Activated naive CD4-positive, alpha-beta T cell treated with anti-CD3 and anti-CD28 coated beads, Interleukin-2, amount 10 ng/mL, durations not matched to agents 7 days and 5 days (primary cell): ENCODE measurements around the gene KRTAP19-3.
"Not testable (repeated sequence)": the region's sequence is repeated elsewhere in the genome, so short reads cannot be mapped to it uniquely, and the experiment has no call there.

Experiments used
- CTCF ChIA-PET: fragments of 350-600 bp; sonication (Branson Sonifier 250); formaldehyde crosslinking; loops from one replicate; lab custom pipeline; 2021; ENCODE audit warnings: antibody characterized with exemption; lab: Charles Lee
- DNase-seq: peaks from one replicate; pipeline ENCODE4 v3.0.0-alpha.2; 2020
- H3K27ac Mint-ChIP-seq: one replicate; pipeline ENCODE4 v1.8.0; 2021; ENCODE audit warnings: mild to moderate bottlenecking, moderate library complexity, mixed read lengths
- H3K27me3 Mint-ChIP-seq: one replicate; pipeline ENCODE4 v1.8.0; 2021; ENCODE audit warnings: mild to moderate bottlenecking, mixed read lengths
- H3K36me3 Mint-ChIP-seq: one replicate; pipeline ENCODE4 v1.8.0; 2021; ENCODE audit warnings: mixed read lengths
- H3K4me1 Mint-ChIP-seq: one replicate; pipeline ENCODE4 v1.8.0; 2021; ENCODE audit warnings: mixed read lengths
- H3K4me3 Mint-ChIP-seq: one replicate; pipeline ENCODE4 v1.8.0; 2021; ENCODE audit warnings: mild to moderate bottlenecking, moderate library complexity, mixed read lengths
- H3K9me3 Mint-ChIP-seq: one replicate; pipeline ENCODE4 v1.8.0; 2021; ENCODE audit warnings: mixed read lengths

Gene KRTAP19-3

GRCh38 chr21:30491963-30492428, at the start of gene KRTAP19-3:
Gene KRTAP19-3 (minus strand): TSS chr21:30492013. CDS start chr21:30491957, 56 bp downstream.
- Mint-ChIP-seq H3K9me3 (no peaks in the 10 kb centered on the region), H3K4me3 (no peak within 1 kb of the TSS), H3K27ac (no peak within 1 kb of the TSS), H3K4me1 (no peaks in the 10 kb centered on the region), H3K27me3 (no peaks in the 10 kb centered on the region), H3K36me3 (no peaks in the 10 kb centered on the region)
- CTCF ChIA-PET = no interaction called here
- DNase-seq = no peak

GRCh38 chr21:30518876-30519275, 27.1 kb upstream of the KRTAP19-3 start:
- DNase-seq = no peak
- no peak overlapping the region for H3K4me3 Mint-ChIP-seq
- no peaks in the 10 kb centered on the region for H3K9me3 Mint-ChIP-seq
- H3K27me3 Mint-ChIP-seq = no peaks in the 10 kb centered on the region
- H3K4me1 Mint-ChIP-seq = no peaks in the 10 kb centered on the region
- no peaks in the 10 kb centered on the region for H3K36me3 Mint-ChIP-seq
- H3K27ac Mint-ChIP-seq = no peak overlapping the region
- CTCF ChIA-PET = no interaction called here

DNA sequence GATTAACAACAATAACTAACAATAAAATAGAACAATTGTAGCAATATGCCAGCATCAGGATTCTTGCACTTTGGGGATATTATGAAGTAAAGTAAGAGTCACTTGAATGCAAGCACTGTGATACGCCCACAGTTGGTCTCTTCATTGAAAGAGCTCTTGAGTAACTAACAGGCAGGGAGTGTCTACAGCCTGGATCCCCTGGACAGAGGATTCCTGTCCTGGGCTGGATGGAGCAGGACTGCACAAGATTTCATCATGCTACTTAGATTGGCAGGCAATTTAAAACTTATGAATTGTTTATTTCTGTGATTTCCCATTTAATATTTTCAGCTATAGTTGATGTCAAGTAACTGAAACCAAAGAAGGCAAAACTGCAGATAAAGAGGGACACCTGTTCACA, 23.9 kb upstream of the KRTAP19-3 start:
- Mint-ChIP-seq H3K4me1 (no peaks in the 10 kb centered on the region), H3K27ac (no peak overlapping the region), H3K4me3 (no peak overlapping the region), H3K27me3 (no peaks in the 10 kb centered on the region), H3K9me3 (no peaks in the 10 kb centered on the region), H3K36me3 (no peaks in the 10 kb centered on the region)
- CTCF ChIA-PET = interaction anchor here (1.0 kb wide), 1 partner anchor 9 kb away, joined by 3 read pairs; no protein-coding TSS in a partner anchor
- DNase-seq = no peak

- not testable (repeated sequence) for H3K27me3 Mint-ChIP-seq, H3K9me3 Mint-ChIP-seq, H3K4me1 Mint-ChIP-seq, H3K4me3 Mint-ChIP-seq, H3K36me3 Mint-ChIP-seq, H3K27ac Mint-ChIP-seq, DNase-seq
- CTCF ChIA-PET = interaction anchor here (0.6 to 4.3 kb wide), 8 partner anchors 10 to 1157 kb away, joined by 3 to 23 read pairs (median 3); no protein-coding TSS in a partner anchor
Measured at GRCh38 chr21:30505621-30506205, 13.9 kb upstream of the KRTAP19-3 start.

- H3K9me3 Mint-ChIP-seq = no peaks in the 10 kb centered on the region
- H3K36me3 Mint-ChIP-seq = no peaks in the 10 kb centered on the region
- no peak within 1 kb of the TSS for H3K4me3 Mint-ChIP-seq
- CTCF ChIA-PET = no interaction called here
- no peak for DNase-seq
- H3K4me1 Mint-ChIP-seq = no peaks in the 10 kb centered on the region
- no peak within 1 kb of the TSS for H3K27ac Mint-ChIP-seq
- H3K27me3 Mint-ChIP-seq = no peaks in the 10 kb centered on the region
Measured at GRCh38 chr21:30502041-30502440, 10.2 kb upstream of the KRTAP19-3 start, which contains the start of gene KRTAP19-5. Gene KRTAP19-5 (minus strand): TSS chr21:30502141. CDS start chr21:30502090, 51 bp downstream.

GRCh38 chr21:30497065-30497464, 5.3 kb upstream of the KRTAP19-3 start, which contains the start of gene KRTAP19-4:
Gene KRTAP19-4 (minus strand): TSS chr21:30497165. CDS start chr21:30497110, 55 bp downstream.
- CTCF ChIA-PET = interaction anchor here (0.6 kb wide), 1 partner anchor 27 kb away, joined by 4 read pairs; no protein-coding TSS in a partner anchor
- Mint-ChIP-seq H3K27me3 (no peaks in the 10 kb centered on the region), H3K27ac (no peak within 1 kb of the TSS), H3K4me1 (no peaks in the 10 kb centered on the region), H3K4me3 (no peak within 1 kb of the TSS), H3K36me3 (no peaks in the 10 kb centered on the region), H3K9me3 (no peaks in the 10 kb centered on the region)
- DNase-seq = no peak

DNA sequence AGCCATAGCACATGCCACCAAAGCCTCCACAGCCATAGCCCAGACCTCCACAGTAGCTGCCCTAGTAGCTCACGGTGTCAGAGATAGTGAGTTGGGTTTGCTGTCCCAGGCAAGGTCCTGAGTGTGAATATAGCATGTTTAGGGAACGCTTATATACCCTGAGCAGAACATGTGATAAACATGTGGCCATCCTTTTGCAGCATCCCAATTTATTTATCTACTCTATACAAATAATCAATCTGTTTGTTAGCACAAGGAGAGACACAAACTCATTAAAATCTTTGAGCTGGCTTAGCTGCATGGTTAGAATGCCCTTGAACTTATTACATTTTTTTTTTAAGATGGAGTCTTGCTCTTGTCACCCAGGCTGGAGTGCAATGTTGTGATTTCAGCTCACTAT, 4.5 kb downstream of the KRTAP19-3 start, which contains the start of gene KRTAP19-2:
Gene KRTAP19-2 (minus strand): TSS at position 101 of the 400 bp plus-strand sequence. CDS start 88 bp downstream, at position 13.
- CTCF ChIA-PET = no interaction called here
- no peak within 1 kb of the TSS for H3K27ac Mint-ChIP-seq
- H3K27me3 Mint-ChIP-seq = no peaks in the 10 kb centered on the region
- no peaks in the 10 kb centered on the region for H3K4me1 Mint-ChIP-seq
- H3K4me3 Mint-ChIP-seq = no peak within 1 kb of the TSS
- no peaks in the 10 kb centered on the region for H3K36me3 Mint-ChIP-seq
- no peak for DNase-seq
- peaks cover 6% of the 10 kb centered on the region for H3K9me3 Mint-ChIP-seq

DNA sequence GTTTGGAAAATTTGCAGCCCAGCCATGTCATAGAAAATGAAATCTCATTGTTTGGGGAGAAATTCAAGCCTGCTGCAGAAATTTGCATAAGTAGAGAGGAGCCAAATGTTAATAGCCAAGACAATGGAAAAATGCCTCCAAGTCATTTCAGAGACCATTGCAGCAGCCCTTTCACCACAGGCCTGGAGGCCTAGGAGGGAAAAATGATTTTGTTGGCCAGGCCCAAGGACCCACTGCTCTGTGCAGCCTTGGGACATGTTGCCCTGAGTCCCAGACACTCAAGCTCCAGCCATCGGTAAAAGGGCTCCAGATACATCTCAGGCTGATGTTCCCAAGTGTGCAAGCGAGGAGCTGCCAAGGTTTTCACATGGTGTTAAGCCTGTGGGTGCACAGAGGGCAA, 5.6 kb downstream of the KRTAP19-3 start:
- CTCF ChIA-PET = no interaction called here
- Mint-ChIP-seq H3K27me3 (no peaks in the 10 kb centered on the region), H3K4me3 (no peak overlapping the region), H3K4me1 (no peaks in the 10 kb centered on the region), H3K36me3 (no peaks in the 10 kb centered on the region), H3K27ac (no peak overlapping the region), H3K9me3 (peaks cover 6% of the 10 kb centered on the region)
- no peak for DNase-seq

- Mint-ChIP-seq H3K9me3 (peaks cover 6% of the 10 kb centered on the region), H3K4me1 (no peaks in the 10 kb centered on the region), H3K27me3 (no peaks in the 10 kb centered on the region), H3K27ac (no peak overlapping the region), H3K4me3 (no peak overlapping the region), H3K36me3 (no peaks in the 10 kb centered on the region)
- CTCF ChIA-PET = no interaction called here
- no peak for DNase-seq
Measured at GRCh38 chr21:30482130-30482529, 9.7 kb downstream of the KRTAP19-3 start.

GRCh38 chr21:30480145-30480544, 11.7 kb downstream of the KRTAP19-3 start, which contains the start of gene KRTAP19-1:
Gene KRTAP19-1 (minus strand): TSS chr21:30480367. CDS start chr21:30480317, 50 bp downstream.
- H3K27ac Mint-ChIP-seq = no peak within 1 kb of the TSS
- H3K36me3 Mint-ChIP-seq = no peaks in the 10 kb centered on the region
- DNase-seq = no peak
- no peaks in the 10 kb centered on the region for H3K4me1 Mint-ChIP-seq
- no peaks in the 10 kb centered on the region for H3K27me3 Mint-ChIP-seq
- CTCF ChIA-PET = interaction anchor here (0.6 kb wide), 1 partner anchor 602 kb away, joined by 3 read pairs; no protein-coding TSS in a partner anchor
- H3K9me3 Mint-ChIP-seq = no peaks in the 10 kb centered on the region
- H3K4me3 Mint-ChIP-seq = no peak within 1 kb of the TSS

DNA sequence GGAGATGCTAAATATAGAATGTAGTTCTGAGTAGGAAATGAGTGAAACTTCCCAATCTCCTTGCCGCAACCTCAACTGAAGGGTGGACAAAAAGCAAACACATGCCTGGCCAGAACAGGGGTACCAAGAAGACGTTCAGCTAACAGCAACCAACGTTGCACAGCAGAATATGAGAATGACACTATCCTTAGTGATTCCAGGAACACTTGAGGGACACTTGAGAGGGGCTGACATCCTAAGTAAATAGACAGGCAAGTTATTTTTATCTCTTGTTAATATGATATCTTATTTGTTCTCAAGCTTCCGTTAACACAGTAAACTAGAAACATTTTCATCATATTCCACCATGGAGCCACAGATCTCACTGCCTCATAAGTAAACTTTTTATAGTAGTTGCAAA, 12.6 kb downstream of the KRTAP19-3 start:
- no peak overlapping the region for H3K4me3 Mint-ChIP-seq
- CTCF ChIA-PET = no interaction called here
- H3K9me3 Mint-ChIP-seq = no peaks in the 10 kb centered on the region
- DNase-seq = no peak
- H3K4me1 Mint-ChIP-seq = no peaks in the 10 kb centered on the region
- H3K36me3 Mint-ChIP-seq = no peaks in the 10 kb centered on the region
- H3K27me3 Mint-ChIP-seq = no peaks in the 10 kb centered on the region
- H3K27ac Mint-ChIP-seq = no peak overlapping the region

- Mint-ChIP-seq H3K4me3 (no peak overlapping the region), H3K36me3 (no peaks in the 10 kb centered on the region), H3K27me3 (no peaks in the 10 kb centered on the region), H3K9me3 (no peaks in the 10 kb centered on the region), H3K4me1 (no peaks in the 10 kb centered on the region), H3K27ac (no peak overlapping the region)
- DNase-seq = no peak
- CTCF ChIA-PET = no interaction called here
Measured at GRCh38 chr21:30478004-30478403, 13.8 kb downstream of the KRTAP19-3 start.

- CTCF ChIA-PET = no interaction called here
- no peak overlapping the region for H3K27ac Mint-ChIP-seq
- no peaks in the 10 kb centered on the region for H3K27me3 Mint-ChIP-seq
- no peaks in the 10 kb centered on the region for H3K36me3 Mint-ChIP-seq
- no peak for DNase-seq
- no peak overlapping the region for H3K4me3 Mint-ChIP-seq
- H3K4me1 Mint-ChIP-seq = no peaks in the 10 kb centered on the region
- H3K9me3 Mint-ChIP-seq = no peaks in the 10 kb centered on the region
Measured at GRCh38 chr21:30468900-30469714, 22.7 kb downstream of the KRTAP19-3 start.

- CTCF ChIA-PET = interaction anchor here (0.9 kb wide), 1 partner anchor 485 kb away, joined by 4 read pairs; no protein-coding TSS in a partner anchor
- no peaks in the 10 kb centered on the region for H3K9me3 Mint-ChIP-seq
Measured at GRCh38 chr21:30463713-30464112, 28.1 kb downstream of the KRTAP19-3 start.

More at GRCh38 chr21:30463713-30464112, 28.1 kb downstream of the KRTAP19-3 start:
- H3K27me3 Mint-ChIP-seq = no peaks in the 10 kb centered on the region
- no peaks in the 10 kb centered on the region for H3K4me1 Mint-ChIP-seq
- H3K27ac Mint-ChIP-seq = no peak overlapping the region
- no peak overlapping the region for H3K4me3 Mint-ChIP-seq
- DNase-seq = no peak
- H3K36me3 Mint-ChIP-seq = no peaks in the 10 kb centered on the region
